GM06990 (cell line): ENCODE measurements around the gene AGAP1.

Experiments used
- DNase-seq: peaks from one replicate; pipeline ENCODE4 v3.0.0-alpha.2; 2011; ENCODE audit not compliant: insufficient read length; ENCODE audit errors: extremely low read depth
- H3K27me3 ChIP-seq: replicated peaks from 2 replicates; pipeline ENCODE4 v1.6.0; 2011; ENCODE audit warnings: low read length; ENCODE audit not compliant: control insufficient read depth, insufficient read depth
- H3K36me3 ChIP-seq: 2 replicates; pipeline ENCODE4 v1.5.1; 2011; ENCODE audit warnings: low read length; ENCODE audit not compliant: control insufficient read depth, insufficient read depth
- H3K4me3 ChIP-seq: replicated peaks from 2 replicates; pipeline ENCODE4 v1.5.1; 2011; ENCODE audit warnings: low read depth, mild to moderate bottlenecking, control low read depth, low read length
- TF ChIP-seq, protein P1 (sequence below): IDR thresholded peaks from 2 replicates; pipeline ENCODE4 v1.5.1; 2011; ENCODE audit warnings: low read length, control low read depth, mild to moderate bottlenecking, inconsistent platforms; ENCODE audit not compliant: insufficient read depth, poor library complexity, severe bottlenecking

The AGAP1 gene

DNA sequence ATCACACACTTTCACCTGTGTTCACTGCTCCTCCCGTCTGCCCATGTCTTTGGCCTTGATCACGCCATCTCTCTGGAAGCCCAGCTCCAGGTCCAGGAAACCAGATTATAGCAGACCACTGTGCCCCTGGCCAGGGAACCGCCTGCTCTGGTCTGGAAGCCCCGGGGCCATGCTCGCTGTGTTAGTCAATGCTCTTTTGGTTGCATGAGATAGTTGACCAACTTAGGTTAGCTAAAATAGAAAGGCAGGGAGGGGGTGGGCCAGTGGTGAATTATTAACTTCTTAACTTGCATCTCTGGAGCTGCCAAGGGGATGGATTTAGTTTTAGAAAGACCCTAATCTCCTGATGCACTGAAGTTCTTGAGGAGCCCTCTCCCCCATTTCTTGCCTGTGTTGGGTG, 232.7 kb downstream of the AGAP1 start:
- no peak for DNase-seq
- H3K36me3 ChIP-seq, result no peaks in the 10 kb centered on the region
- H3K27me3 ChIP-seq, result peaks cover 2% of the 10 kb centered on the region; the same call in 1 of the 2 replicates
- TF ChIP-seq, protein P1, sequence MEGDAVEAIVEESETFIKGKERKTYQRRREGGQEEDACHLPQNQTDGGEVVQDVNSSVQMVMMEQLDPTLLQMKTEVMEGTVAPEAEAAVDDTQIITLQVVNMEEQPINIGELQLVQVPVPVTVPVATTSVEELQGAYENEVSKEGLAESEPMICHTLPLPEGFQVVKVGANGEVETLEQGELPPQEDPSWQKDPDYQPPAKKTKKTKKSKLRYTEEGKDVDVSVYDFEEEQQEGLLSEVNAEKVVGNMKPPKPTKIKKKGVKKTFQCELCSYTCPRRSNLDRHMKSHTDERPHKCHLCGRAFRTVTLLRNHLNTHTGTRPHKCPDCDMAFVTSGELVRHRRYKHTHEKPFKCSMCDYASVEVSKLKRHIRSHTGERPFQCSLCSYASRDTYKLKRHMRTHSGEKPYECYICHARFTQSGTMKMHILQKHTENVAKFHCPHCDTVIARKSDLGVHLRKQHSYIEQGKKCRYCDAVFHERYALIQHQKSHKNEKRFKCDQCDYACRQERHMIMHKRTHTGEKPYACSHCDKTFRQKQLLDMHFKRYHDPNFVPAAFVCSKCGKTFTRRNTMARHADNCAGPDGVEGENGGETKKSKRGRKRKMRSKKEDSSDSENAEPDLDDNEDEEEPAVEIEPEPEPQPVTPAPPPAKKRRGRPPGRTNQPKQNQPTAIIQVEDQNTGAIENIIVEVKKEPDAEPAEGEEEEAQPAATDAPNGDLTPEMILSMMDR, result no peak
- H3K4me3 ChIP-seq, result no peak overlapping the region

DNA sequence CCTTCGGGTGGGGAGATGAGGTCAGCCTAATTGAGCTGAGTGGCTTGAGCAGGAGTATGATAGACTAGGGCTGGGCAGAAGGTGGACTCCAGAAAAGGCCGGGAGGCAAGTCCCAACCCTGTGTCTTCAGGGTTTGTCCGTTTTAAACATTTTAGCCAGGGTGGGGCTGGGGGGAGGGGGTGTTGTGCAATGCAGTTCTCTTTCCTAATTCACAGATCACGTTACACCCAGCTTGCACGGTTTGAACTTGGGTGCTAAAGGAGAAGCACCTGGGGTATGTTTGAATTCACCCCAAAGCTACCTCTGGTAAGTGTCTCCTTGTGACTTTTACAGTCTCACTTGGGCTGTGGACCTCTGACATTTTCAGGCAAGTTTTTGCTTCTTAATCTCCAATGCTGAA, 233.3 kb downstream of the AGAP1 start:
- DNase-seq, result no peak
- no peaks in the 10 kb centered on the region for H3K36me3 ChIP-seq
- H3K27me3 ChIP-seq, result peaks cover 2% of the 10 kb centered on the region; the same call in 1 of the 2 replicates
- TF ChIP-seq, protein P1, result no peak
- no peak overlapping the region for H3K4me3 ChIP-seq

DNA sequence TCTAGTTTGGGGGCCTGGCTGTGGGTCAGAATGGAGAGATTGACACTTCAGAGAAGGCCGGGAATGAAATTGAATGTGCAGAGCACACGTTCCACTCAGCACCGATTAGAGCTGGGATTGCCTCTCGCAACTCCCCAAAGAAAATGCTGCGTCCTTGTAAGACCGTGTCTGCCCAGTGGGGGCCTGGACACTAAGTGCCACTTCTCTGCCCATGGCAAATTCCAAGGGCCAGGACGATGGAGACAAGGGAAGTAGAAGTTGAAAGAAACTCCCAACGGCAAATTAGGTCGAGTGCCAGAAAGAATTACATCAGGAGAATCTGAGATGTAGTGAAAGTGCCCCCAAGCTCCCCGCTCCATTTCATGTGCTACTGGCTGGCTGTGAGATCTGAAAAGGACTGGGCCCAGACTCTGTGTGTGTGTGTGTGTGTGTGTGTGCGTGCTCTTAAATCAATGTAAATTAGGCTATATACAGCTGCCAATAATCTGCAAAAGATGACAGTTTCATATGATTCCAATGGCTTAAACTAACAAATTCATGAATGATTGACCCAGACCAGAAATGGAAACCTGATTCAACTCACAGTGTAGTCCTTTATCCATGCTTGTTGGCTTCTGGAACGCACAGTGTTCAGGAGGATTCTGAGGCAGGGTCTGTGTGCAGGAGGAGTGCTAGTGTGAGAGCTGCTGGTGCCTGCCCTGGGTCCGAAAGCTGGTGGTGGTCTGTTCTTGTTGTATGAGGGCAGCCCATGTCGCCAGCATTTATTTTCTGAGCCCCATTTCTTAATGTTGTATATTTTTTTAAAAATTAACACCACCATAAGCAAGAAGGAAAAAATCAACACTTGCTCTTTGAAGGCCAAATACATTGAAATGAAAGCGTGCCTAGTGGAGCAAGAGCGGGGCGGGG, 234.3 kb downstream of the AGAP1 start:
- Histone ChIP-seq H3K27me3 (peaks cover 4% of the 10 kb centered on the region; the same call in 1 of the 2 replicates), H3K36me3 (no peaks in the 10 kb centered on the region), H3K4me3 (no peak overlapping the region)
- DNase-seq, result no peak
- TF ChIP-seq, protein P1, result no peak

DNA sequence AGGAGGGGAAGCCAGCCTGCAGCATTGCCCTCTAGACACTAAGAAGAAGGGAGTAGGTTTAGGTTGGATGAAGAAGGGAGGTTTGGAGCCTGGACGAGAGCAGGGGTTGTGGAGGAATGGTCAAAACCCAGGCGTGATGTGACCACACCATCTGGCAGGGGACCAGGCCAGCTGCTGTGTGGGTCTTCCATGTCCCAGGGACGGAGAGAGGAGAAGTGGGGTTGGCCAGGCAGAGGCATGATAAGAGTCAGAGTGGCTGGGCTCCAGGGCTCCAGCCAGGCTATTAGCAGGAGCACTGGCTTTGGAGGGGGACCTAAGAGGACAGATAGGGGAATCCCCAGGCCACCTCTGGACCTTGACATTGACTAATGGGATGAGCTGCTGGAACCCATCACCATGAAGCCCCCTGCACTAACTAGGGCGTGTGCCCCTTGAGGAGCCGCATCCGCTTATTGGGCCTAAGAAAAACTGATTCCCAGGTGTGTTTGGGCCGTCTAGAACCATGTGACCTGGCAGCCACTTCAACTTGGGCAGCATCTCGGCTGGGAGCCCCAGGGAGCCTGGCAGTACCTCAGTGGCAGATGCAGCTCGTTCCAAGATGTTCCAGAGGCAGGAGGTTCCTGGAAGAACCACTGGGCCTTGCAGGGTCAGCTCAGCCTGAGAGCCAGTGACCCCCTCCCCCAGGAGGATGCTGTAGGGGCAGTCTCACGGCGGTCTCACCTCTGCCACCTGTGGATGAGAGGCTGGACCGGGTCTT, 235.1 kb downstream of the AGAP1 start:
- Histone ChIP-seq H3K36me3 (no peaks in the 10 kb centered on the region), H3K4me3 (no peak overlapping the region), H3K27me3 (0 out of 2 replicates have a peak, but pooled peaks cover 2% of the 10 kb centered on the region)
- no peak for DNase-seq
- TF ChIP-seq, protein P1, result no peak

DNA sequence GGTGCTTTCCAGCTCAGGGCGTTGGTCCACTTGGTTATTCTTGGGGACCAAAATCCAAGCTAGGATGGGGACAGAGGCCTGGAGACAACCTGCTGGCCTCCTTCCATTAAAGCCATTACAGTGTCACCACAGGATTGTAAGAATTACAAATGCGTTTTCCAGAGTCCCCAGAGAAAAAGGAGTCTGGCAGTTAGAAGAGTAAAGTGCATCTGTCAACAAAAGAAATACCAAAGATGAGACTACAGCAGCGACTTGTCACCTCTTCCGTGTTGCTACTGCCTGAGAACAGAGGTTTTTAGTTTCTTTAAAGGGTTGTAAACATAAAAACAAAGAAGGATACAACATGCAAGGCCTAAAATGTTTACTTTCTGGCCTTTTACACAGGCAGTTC, 235.7 kb downstream of the AGAP1 start:
- no peaks in the 10 kb centered on the region for H3K36me3 ChIP-seq
- TF ChIP-seq, protein P1, result no peak
- H3K27me3 ChIP-seq, result 0 out of 2 replicates have a peak, but pooled peaks cover 2% of the 10 kb centered on the region
- H3K4me3 ChIP-seq, result no peak overlapping the region
- DNase-seq, result no peak
